ENCODE results near the gene BAIAP2. TPM values are rescaled to one million over a fixed set of nuclear protein-coding genes. Genes with fewer than 3 reads are reported as not detected.

Gene BAIAP2
- total RNA-seq, 2 experiments from 2014 or later: 2.8 TPM

DNA sequence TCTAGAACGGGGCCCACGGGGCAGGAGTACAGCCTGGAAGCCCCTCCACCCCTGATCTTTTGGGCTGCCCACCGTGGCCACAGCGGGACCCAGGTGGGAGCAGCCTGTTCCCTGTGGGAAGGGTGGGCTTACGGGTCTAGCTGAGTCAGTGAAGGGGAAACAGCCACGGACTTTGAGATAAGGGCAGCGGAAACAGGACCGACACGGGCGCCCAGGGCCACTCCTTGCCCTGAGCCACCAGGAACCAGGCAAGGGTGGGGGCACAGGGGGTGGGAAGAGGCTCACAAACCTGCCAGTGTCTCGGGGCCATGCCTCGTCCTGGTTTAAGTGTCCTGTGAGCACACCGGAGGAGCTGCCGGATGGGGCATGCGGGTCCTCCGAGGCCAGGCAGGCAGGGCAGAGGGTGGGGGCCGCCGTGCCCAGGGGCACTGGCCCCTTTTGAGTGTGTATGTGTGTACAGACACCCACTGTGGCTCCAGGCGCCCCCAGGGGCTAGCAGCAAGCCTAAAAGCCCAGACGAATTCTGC, 82.8 kb downstream of the BAIAP2 start:
- Mint-ChIP-seq H3K36me3 (ENCODE audit: low read depth) (no peaks in the 10 kb centered on the region), H3K27me3 (no peaks in the 10 kb centered on the region), H3K27ac (no peak overlapping the region), H3K9me3 (no peaks in the 10 kb centered on the region), H3K4me1 (no peaks in the 10 kb centered on the region), H3K4me3 (no peak overlapping the region)
- ChIA-PET CTCF (interaction anchor here (0.6 to 1.4 kb wide), 4 partner anchors 16 to 498 kb away, joined by 3 to 4 read pairs (median 4); no protein-coding TSS in a partner anchor), POLR2A (no interaction called here)
- no peak for DNase-seq

DNA sequence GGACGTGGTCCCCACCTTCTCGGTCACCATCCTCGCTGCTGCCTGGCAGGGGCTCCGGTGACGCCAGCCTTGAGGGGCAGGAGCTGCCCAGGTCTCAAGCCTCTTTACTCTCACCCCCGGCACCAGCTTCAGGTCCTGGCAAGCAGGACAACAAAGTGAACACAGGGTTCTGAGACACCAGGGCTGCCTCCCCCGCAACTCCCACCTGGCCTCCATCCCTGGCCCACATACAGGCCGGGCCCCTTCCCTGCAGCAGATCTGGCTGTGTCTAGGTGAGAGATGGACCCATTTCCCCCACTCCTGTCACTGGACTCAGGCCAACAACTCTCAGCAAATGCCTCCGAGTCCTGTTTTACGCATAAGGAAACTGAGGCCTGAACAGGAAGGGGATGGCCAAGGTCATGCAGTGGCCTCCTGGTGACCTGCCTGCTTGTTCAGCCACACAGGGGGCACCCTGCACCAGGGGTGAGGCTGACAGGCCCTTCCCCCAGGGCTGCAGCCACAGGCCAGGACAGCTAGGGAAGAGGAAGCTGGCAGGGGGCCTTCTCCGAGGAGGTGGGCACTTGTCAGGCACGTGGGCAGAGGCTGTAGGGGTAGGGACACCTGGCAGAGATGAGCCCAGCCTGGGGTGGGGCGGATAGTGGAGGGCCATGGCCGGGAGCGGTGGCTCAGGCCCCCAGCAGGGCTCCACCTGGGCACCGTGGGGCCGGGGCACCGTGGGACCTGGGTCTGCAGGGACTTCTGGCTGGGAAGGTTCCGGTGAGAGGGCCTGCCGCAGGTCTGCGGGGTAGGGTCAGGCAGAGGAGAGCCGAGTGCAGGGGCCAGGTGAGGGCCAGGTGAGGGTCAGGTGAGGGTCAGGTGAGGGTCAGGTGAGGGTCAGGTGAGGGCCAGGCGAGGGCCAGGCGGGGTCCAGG, 83.6 kb downstream of the BAIAP2 start:
- no peak overlapping the region for H3K4me3 Mint-ChIP-seq
- no peak overlapping the region for H3K27ac Mint-ChIP-seq
- H3K36me3 Mint-ChIP-seq (ENCODE audit: low read depth): no peaks in the 10 kb centered on the region
- POLR2A ChIA-PET: no interaction called here
- no peaks in the 10 kb centered on the region for H3K27me3 Mint-ChIP-seq
- DNase-seq: no peak
- CTCF ChIA-PET: interaction anchor here (1.2 to 1.4 kb wide), 2 partner anchors 21 to 497 kb away, joined by 3 to 4 read pairs; no protein-coding TSS in a partner anchor
- no peaks in the 10 kb centered on the region for H3K9me3 Mint-ChIP-seq
- H3K4me1 Mint-ChIP-seq: no peaks in the 10 kb centered on the region

GRCh38 chr17:81119223-81120148, 84.5 kb downstream of the BAIAP2 start:
- ChIA-PET CTCF (interaction anchor here (1.4 kb wide), 1 partner anchor 22 kb away, joined by 4 read pairs; no protein-coding TSS in a partner anchor), POLR2A (no interaction called here)
- Mint-ChIP-seq H3K4me1 (no peaks in the 10 kb centered on the region), H3K27me3 (no peaks in the 10 kb centered on the region), H3K36me3 (ENCODE audit: low read depth) (no peaks in the 10 kb centered on the region), H3K4me3 (no peak overlapping the region), H3K27ac (no peak overlapping the region), H3K9me3 (no peaks in the 10 kb centered on the region)
- DNase-seq: peak; percentile 78

GRCh38 chr17:81120149-81120484, 85.2 kb downstream of the BAIAP2 start:
- no peak overlapping the region for H3K4me3 Mint-ChIP-seq
- H3K4me1 Mint-ChIP-seq: no peaks in the 10 kb centered on the region
- DNase-seq: no peak
- no peaks in the 10 kb centered on the region for H3K27me3 Mint-ChIP-seq
- H3K36me3 Mint-ChIP-seq (ENCODE audit: low read depth): no peaks in the 10 kb centered on the region
- POLR2A ChIA-PET: no interaction called here
- no peaks in the 10 kb centered on the region for H3K9me3 Mint-ChIP-seq
- H3K27ac Mint-ChIP-seq: no peak overlapping the region
- CTCF ChIA-PET: no interaction called here

- H3K4me3 Mint-ChIP-seq: no peak overlapping the region
- no peaks in the 10 kb centered on the region for H3K4me1 Mint-ChIP-seq
- no peaks in the 10 kb centered on the region for H3K27me3 Mint-ChIP-seq
- no peak for DNase-seq
- no peaks in the 10 kb centered on the region for H3K9me3 Mint-ChIP-seq
- H3K36me3 Mint-ChIP-seq (ENCODE audit: low read depth): no peaks in the 10 kb centered on the region
- CTCF ChIA-PET: interaction anchor here (0.9 kb wide), 1 partner anchor 17 kb away, joined by 3 read pairs; no protein-coding TSS in a partner anchor
- no peak overlapping the region for H3K27ac Mint-ChIP-seq
- POLR2A ChIA-PET: no interaction called here
Measured at GRCh38 chr17:81120695-81121621, 86.0 kb downstream of the BAIAP2 start.

GRCh38 chr17:81121841-81122733, 87.1 kb downstream of the BAIAP2 start:
- ChIA-PET POLR2A (no interaction called here), CTCF (interaction anchor here (0.9 to 1.2 kb wide), 2 partner anchors 9 to 20 kb away, joined by 3 read pairs; no protein-coding TSS in a partner anchor)
- Mint-ChIP-seq H3K36me3 (ENCODE audit: low read depth) (no peaks in the 10 kb centered on the region), H3K4me3 (no peak overlapping the region), H3K27me3 (no peaks in the 10 kb centered on the region), H3K27ac (no peak overlapping the region), H3K4me1 (no peaks in the 10 kb centered on the region), H3K9me3 (no peaks in the 10 kb centered on the region)
- no peak for DNase-seq

DNA sequence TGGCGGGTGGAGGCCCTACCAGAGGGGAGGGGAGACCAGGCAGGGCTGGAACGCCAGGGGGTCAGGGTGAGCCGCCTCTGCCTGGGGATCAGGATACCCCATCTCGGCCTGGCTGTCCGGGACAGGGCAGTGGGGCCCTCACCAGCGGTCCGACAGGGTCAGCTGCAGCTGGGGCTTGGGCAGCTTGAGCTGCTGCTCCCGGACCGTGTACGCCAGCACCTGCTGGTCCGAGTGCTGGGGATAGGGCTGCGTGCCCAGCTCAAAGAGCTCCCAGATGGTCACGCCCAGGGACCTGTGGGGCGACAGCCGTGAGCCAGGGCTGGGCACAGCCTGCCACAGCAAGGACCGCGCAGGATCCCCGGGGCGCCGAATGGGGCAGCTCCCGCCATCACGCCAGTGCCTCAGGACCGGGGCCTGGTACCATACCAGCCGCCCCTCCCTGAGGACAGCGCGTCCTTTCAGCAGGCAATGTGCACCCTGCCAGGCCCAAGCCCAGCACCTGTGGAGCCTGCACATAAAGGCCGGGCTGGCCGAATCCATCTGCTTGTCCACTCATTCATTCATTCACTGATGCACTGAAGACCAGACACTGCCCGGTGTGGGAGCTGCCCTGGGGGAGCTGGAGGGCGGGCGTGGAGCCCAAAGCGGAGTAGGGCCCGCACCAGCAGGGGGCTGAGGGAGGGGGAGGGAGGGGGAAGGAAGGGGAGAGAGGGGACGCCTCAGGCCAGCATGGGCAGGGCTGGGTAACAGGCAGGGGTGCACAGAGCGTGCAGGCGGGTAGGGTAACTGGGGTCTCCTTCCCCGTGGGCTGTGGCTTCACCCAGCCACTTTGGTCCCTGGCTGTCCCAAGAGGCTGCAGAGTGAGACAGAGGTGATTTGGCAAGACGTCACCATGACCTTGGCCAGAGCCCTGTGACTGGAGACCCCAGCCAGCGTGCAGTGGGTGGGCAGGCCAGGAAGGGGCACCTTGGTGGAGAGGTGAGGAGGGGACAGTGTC, 88.4 kb downstream of the BAIAP2 start:
- Mint-ChIP-seq H3K27ac (no peak overlapping the region), H3K36me3 (ENCODE audit: low read depth) (no peaks in the 10 kb centered on the region), H3K9me3 (no peaks in the 10 kb centered on the region), H3K4me3 (no peak overlapping the region), H3K27me3 (no peaks in the 10 kb centered on the region), H3K4me1 (no peaks in the 10 kb centered on the region)
- POLR2A ChIA-PET: no interaction called here
- CTCF ChIA-PET: interaction anchor here (0.9 to 1.2 kb wide), 2 partner anchors 8 to 21 kb away, joined by 3 read pairs; no protein-coding TSS in a partner anchor
- no peak for DNase-seq

DNA sequence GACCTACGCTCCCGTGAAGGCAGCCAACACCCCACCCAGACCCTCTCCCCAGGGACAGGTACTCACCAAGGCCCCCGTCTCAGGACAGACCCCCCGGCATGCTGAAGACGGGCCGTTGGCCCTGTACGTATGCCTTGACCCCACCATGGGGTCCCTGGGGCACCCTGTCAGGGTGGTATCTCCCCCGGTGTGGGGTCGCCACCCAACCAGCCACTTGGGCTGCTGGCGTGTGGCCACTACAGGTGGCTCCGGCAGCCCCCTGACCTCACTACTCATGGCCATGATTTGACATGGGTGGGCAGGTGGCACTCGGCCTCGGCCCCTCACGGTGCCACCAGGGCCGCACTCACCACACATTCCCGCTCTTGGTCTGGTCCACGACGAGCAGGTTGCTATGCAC, 89.4 kb downstream of the BAIAP2 start:
- no peak overlapping the region for H3K27ac Mint-ChIP-seq
- H3K36me3 Mint-ChIP-seq (ENCODE audit: low read depth): no peaks in the 10 kb centered on the region

DNA sequence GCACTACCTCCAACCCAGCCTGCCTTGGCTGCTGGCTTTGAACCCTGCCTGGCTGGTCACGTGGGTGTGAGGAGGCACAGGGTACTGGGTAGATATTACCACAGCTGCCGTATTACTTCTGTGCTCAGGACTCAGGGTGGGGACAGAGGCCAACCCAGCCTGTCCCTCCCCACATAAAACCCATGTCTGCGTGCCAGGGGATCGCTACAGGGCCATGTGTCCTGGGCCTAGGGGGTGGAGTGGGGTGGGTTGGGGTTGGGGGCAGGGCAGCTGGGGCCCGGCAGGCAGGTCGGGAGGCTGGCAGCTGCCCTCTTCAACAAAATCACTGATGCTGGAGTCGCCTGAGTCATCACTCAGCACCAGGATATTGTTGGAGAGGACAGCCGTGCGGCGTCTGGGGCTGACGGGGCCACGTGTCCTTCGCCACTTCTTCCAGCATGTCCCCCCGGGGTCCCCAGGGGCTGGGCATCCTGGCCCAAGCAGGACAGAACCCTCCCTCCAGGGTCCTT, 90.7 kb downstream of the BAIAP2 start:
- POLR2A ChIA-PET: no interaction called here
- CTCF ChIA-PET: interaction anchor here (0.6 kb wide), 1 partner anchor 509 kb away, joined by 3 read pairs; no protein-coding TSS in a partner anchor
- H3K36me3 Mint-ChIP-seq (ENCODE audit: low read depth): no peaks in the 10 kb centered on the region
- H3K27me3 Mint-ChIP-seq: no peaks in the 10 kb centered on the region
- no peaks in the 10 kb centered on the region for H3K9me3 Mint-ChIP-seq
- no peak overlapping the region for H3K4me3 Mint-ChIP-seq
- DNase-seq: no peak
- H3K4me1 Mint-ChIP-seq: no peaks in the 10 kb centered on the region
- no peak overlapping the region for H3K27ac Mint-ChIP-seq

More for the DNA sequence above, 89.4 kb downstream of the BAIAP2 start:
- ChIA-PET POLR2A (no interaction called here), CTCF (no interaction called here)
- Mint-ChIP-seq H3K27me3 (no peaks in the 10 kb centered on the region), H3K4me3 (no peak overlapping the region), H3K9me3 (no peaks in the 10 kb centered on the region), H3K4me1 (no peaks in the 10 kb centered on the region)
- DNase-seq: no peak

DNA sequence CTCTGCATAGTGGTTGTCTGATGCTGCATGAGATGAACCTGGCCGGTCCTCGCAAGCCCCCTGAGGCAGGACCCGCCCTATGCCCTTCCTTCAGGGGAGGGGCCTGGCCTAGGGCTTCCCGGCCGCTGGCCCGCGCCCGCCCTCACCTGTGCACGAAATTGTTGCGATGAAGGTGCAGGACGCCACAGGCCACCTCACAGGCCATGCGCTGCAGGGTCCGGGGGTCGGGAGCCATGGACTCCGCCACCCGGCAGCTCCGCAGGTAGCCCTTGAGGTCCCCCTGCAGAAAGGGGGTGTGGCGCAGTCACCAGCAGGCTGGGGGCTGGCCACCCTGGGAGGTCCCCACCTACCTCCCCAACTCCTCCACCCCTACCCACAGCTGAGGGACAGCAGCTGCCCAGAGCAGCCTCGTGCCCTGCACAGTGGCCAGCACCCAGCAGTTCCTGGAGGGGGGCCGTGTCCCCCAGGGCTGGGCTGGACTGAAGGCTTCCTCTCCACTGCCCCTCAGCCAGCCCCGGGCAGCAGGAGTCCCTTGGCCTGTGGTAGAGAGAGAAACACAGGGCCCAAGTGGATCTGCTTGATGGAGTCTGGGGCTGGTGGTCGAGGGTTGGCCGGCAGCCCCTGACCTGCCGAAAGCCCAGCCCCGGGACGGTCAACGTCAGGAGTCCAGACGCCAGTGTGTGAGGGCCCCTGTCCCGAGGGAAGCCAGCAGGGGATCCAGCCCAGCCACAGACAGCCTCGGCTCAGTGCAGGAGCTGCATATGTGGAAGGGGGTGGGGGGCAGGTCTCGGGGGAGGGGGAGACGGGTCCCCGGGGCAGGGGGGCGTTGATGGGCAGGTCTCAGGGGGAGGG, 91.6 kb downstream of the BAIAP2 start:
- POLR2A ChIA-PET: no interaction called here
- no peaks in the 10 kb centered on the region for H3K27me3 Mint-ChIP-seq
- DNase-seq: no peak
- CTCF ChIA-PET: no interaction called here
- H3K27ac Mint-ChIP-seq: no peak overlapping the region
- H3K4me1 Mint-ChIP-seq: no peaks in the 10 kb centered on the region
- H3K36me3 Mint-ChIP-seq (ENCODE audit: low read depth): no peaks in the 10 kb centered on the region
- no peaks in the 10 kb centered on the region for H3K9me3 Mint-ChIP-seq
- no peak overlapping the region for H3K4me3 Mint-ChIP-seq

Data from activated CD4-positive, alpha-beta T cell treated with anti-CD3 and anti-CD28 coated beads, Interleukin-2, amount 10 ng/mL, durations not matched to agents 7 days and 5 days (primary cell).